GM12865 (cell line): ENCODE results near the gene COIL.
A peak's percentile ranks its signal among the peaks of the same experiment; 100 is the strongest.

Experiments
- DNase-seq: peaks from one replicate; pipeline ENCODE4 v3.0.0; 2010; ENCODE audit warnings: low read depth
- H3K4me3 ChIP-seq: 2 replicates; pipeline ENCODE4 v1.5.1; 2011; ENCODE audit warnings: mild to moderate bottlenecking, low read depth, low read length, control low read depth
- CTCF ChIP-seq: IDR thresholded peaks from 2 replicates; pipeline ENCODE4 v1.5.1; 2011; ENCODE audit warnings: low read length, control low read depth, low read depth, inconsistent platforms; ENCODE audit not compliant: insufficient read depth; ENCODE audit errors: missing control alignments

COIL gene

GRCh38 chr17:57002904-57003303, 42.1 kb upstream of the COIL start:
- TF ChIP-seq CTCF, result no peak
- DNase-seq, result no peak
- H3K4me3 ChIP-seq, result no peak overlapping the region

DNA sequence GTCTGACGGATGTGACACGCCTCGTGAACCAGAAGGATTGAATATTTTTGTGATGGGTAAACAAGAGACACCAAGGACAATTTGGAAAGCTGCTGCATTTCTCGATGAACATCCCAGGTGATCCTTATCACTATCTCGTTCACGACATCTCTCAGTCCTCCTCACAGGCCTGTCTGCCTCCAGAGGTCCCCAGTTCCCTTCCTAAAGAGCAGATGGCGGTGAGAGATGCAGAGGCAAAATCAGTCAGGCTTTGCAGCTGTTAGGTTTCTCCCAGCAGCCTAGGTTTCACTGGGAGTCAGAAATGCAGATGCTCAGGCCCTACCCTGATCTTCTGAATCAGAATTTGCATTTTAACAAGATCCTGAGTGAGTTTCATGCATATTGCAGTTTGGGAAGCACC, 40.7 kb upstream of the COIL start:
- TF ChIP-seq CTCF, result no peak
- no peak overlapping the region for H3K4me3 ChIP-seq
- no peak for DNase-seq

GRCh38 chr17:56997313-56997712, 36.5 kb upstream of the COIL start:
- TF ChIP-seq CTCF, result no peak
- no peak overlapping the region for H3K4me3 ChIP-seq
- peak; percentile 12 for DNase-seq

DNA sequence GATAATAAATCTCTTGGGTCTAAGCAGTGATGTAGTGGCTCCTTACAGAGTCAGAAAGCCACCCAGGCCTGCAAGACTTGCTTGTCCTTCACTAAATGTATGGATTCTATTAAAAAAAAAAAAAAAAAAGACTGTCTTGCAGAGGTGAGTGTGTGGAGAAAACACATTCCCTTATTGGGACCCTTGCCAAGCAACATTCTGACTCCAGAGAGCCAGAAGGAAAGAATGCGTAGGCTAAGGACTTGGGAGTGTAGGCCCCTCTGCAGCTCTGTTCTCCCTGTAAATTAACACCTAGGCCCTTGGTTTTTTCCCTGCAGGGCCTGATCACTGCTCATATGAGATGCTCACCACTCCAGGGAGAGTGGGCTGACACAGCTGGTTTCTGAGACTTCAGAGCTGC, 34.9 kb upstream of the COIL start:
- no peak for DNase-seq
- no peak overlapping the region for H3K4me3 ChIP-seq
- TF ChIP-seq CTCF, result no peak

- DNase-seq, result no peak
- no peak overlapping the region for H3K4me3 ChIP-seq
- TF ChIP-seq CTCF, result no peak
Measured at GRCh38 chr17:56994009-56994792, 33.4 kb upstream of the COIL start.

- no peak for DNase-seq
- TF ChIP-seq CTCF, result no peak
- H3K4me3 ChIP-seq, result no peak overlapping the region
Measured at GRCh38 chr17:56992364-56992763, 31.5 kb upstream of the COIL start.
